ENCODE measurements around the gene SLC46A3.

GRCh38 chr13:28747851-28748250, 29.1 kb upstream of the SLC46A3 start:
- no peak for TF ChIP-seq POLR2AphosphoS5 (IDR thresholded peaks at IDR 0.05)
- no peak for TF ChIP-seq CTCF (IDR thresholded peaks at IDR 0.05)
- TF ChIP-seq EP300 (IDR thresholded peaks at IDR 0.05) = no peak

Measured in stomach (tissue), 4 donors.